Endothelial cell of umbilical vein (primary cell): Measurements from ENCODE around the gene EML3. TPM values are rescaled to one million over a fixed set of nuclear protein-coding genes. Genes with fewer than 3 reads are reported as not detected.

ENCODE experiments used
- BruUV-seq: library from RNA; stranded (reverse); fragments of 400-500 nt; replicated peaks from 2 replicates; lab custom pipeline; 2021; lab: Mats Ljungman, UMichigan
- CTCF ChIA-PET: fragments of 300-600, 350-600 bp; sonication (Branson Sonifier 250); formaldehyde crosslinking; loops from one replicate; lab custom pipeline; 2021; ENCODE audit warnings: antibody characterized with exemption, inconsistent platforms; lab: Charles Lee
- POLR2A ChIA-PET: fragments of 300-600, 350-600 bp; sonication (Branson Sonifier 250); formaldehyde crosslinking; loops from one replicate; lab custom pipeline; 2021; ENCODE audit warnings: antibody characterized with exemption, inconsistent platforms; lab: Charles Lee
- DNase-seq: peaks from one replicate; pipeline ENCODE4 v3.0.0-alpha.2; 2011; ENCODE audit warnings: low read depth, low spot score
- FAIRE-seq: peaks from 2 replicates; lab custom pipeline; 2011; peaks lifted over from hg19 to GRCh38; lab: Jason Lieb, UNC
- H2AFZ ChIP-seq: 2 replicates; pipeline ENCODE4 v1.6.0; 2012; ENCODE audit warnings: low read depth, low read length, control low read depth, inconsistent platforms
- H3K27ac ChIP-seq: 2 replicates; pipeline ENCODE4 v1.5.1; 2011; ENCODE audit warnings: low read depth, mild to moderate bottlenecking, control low read depth, low read length, moderate library complexity; ENCODE audit not compliant: insufficient read depth
- H3K27me3 ChIP-seq, 2 experiments: 2 replicates each; pipeline versions ENCODE4 v1.6.0 to v1.6.1; 2011; ENCODE audit warnings: low read length in 2 of 2, mixed read lengths in 1 of 2; ENCODE audit not compliant: control insufficient read depth in 2 of 2, insufficient read depth in 2 of 2
- H3K36me3 ChIP-seq, 2 experiments: 2 replicates in 1 of 2; 3 replicates in 1 of 2; pipeline ENCODE4 v1.5.1; 2011; ENCODE audit warnings: low read length in 2 of 2, mild to moderate bottlenecking in 1 of 2, moderate library complexity in 1 of 2; ENCODE audit not compliant: control insufficient read depth in 2 of 2, insufficient read depth in 2 of 2; ENCODE audit errors: extremely low read depth in 1 of 2
- H3K4me1 ChIP-seq: 3 replicates; pipeline ENCODE4 v1.5.1; 2011; ENCODE audit warnings: mild to moderate bottlenecking, low read length; ENCODE audit not compliant: control insufficient read depth, insufficient read depth; ENCODE audit errors: extremely low read depth
- H3K4me2 ChIP-seq: 2 replicates; pipeline ENCODE4 v1.6.1; 2011; ENCODE audit warnings: low read length, control low read depth, mixed read lengths; ENCODE audit not compliant: insufficient read depth
- H3K4me3 ChIP-seq, 3 experiments: fragments of 200-600 bp in 1 of 3; sonication (generic), shearing (Covaris generic) in 1 of 3; replicated peaks in 1 of 3; 2 replicates each; pipeline ENCODE4 v1.5.1; 2011 to 2016; ENCODE audit warnings: control low read depth in 3 of 3, low read length in 3 of 3, mild to moderate bottlenecking in 2 of 3, inconsistent platforms in 1 of 3, low read depth in 1 of 3, moderate library complexity in 1 of 3; ENCODE audit not compliant: insufficient read depth in 1 of 3
- H3K79me2 ChIP-seq: 2 replicates; pipeline ENCODE4 v1.6.0; 2012; ENCODE audit warnings: low read length, inconsistent platforms; ENCODE audit not compliant: control insufficient read depth, insufficient read depth
- H3K9ac ChIP-seq: replicated peaks from 2 replicates; pipeline ENCODE3; 2011; ENCODE audit warnings: low read length, control low read depth; ENCODE audit not compliant: insufficient read depth; ENCODE audit errors: extremely low read depth
- H3K9me1 ChIP-seq: replicated peaks from 3 replicates; pipeline ENCODE4 v1.6.0; 2011; ENCODE audit warnings: mild to moderate bottlenecking, low read length; ENCODE audit not compliant: control insufficient read depth, insufficient read depth; ENCODE audit errors: extremely low read depth
- H3K9me3 ChIP-seq: replicated peaks from 2 replicates; pipeline ENCODE4 v1.5.1; 2012; ENCODE audit warnings: low read length, inconsistent platforms; ENCODE audit not compliant: control insufficient read depth, insufficient read depth
- H4K20me1 ChIP-seq: replicated peaks from 2 replicates; pipeline ENCODE3; 2011; ENCODE audit warnings: mild to moderate bottlenecking, low read length; ENCODE audit not compliant: control insufficient read depth, insufficient read depth; ENCODE audit errors: extremely low read depth
- EZH2 ChIP-seq: IDR thresholded peaks from 2 replicates; pipeline ENCODE4 v1.6.1; 2012; ENCODE audit warnings: borderline replicate concordance, low read depth, mild to moderate bottlenecking, moderate library complexity, low read length, inconsistent platforms; ENCODE audit not compliant: severe bottlenecking
- FOS ChIP-seq: IDR thresholded peaks from 2 replicates; pipeline ENCODE4 v1.6.1; 2011; ENCODE audit warnings: mild to moderate bottlenecking, low read length, moderate library complexity, borderline replicate concordance; ENCODE audit not compliant: insufficient read depth
- GATA2 ChIP-seq: IDR thresholded peaks from 2 replicates; pipeline ENCODE4 v1.7.0; 2011; ENCODE audit warnings: low read depth, mild to moderate bottlenecking, moderate library complexity, mixed read lengths, low read length; ENCODE audit not compliant: insufficient read length, insufficient read depth
- JUN ChIP-seq: IDR thresholded peaks from 2 replicates; pipeline ENCODE4 v1.6.1; 2011; ENCODE audit warnings: borderline replicate concordance, low read depth; ENCODE audit not compliant: insufficient read length, insufficient read depth
- MYC ChIP-seq: IDR thresholded peaks from one replicate; pipeline ENCODE4 v1.6.1; 2011; ENCODE audit warnings: mild to moderate bottlenecking, low read depth, low read length
- POLR2A ChIP-seq: IDR thresholded peaks from 2 replicates; pipeline ENCODE4 v1.6.1; 2012; ENCODE audit warnings: low read depth, mild to moderate bottlenecking, control low read depth, low read length
- POLR2AphosphoS5 ChIP-seq: IDR thresholded peaks from 2 replicates; pipeline ENCODE4 v1.6.1; 2012; ENCODE audit warnings: low read depth, mild to moderate bottlenecking, control low read depth, low read length, moderate library complexity; ENCODE audit not compliant: insufficient read depth
- dilution Hi-C: fragments of 300-500 bp; cut with MboI; formaldehyde crosslinking; loops from one replicate; pipeline ENCODE4 v1.15.0; 2019; ENCODE audit warnings: low sequenced_read_pairs; ENCODE audit not compliant: extremely low pct_ligation_motif_present
- intact Hi-C: fragments of 100-400 bp; cut with micrococcal nuclease; formaldehyde crosslinking; loops from one replicate; pipeline ENCODE4 v1.10.0; 2022
- polyA plus RNA-seq, 4 experiments: library from polyadenylated mRNA; depleted of rRNA in 3 of 4; stranded (reverse) in 3 of 4; unstranded in 1 of 4; fragments of >200 nt; gene quantifications; 2 replicates each; pipeline versions ENCODE4 v1.2.1 to v1.2.3, GENCODE V29; 2011 to 2012; ENCODE audit warnings: missing spikeins in 1 of 4
- total RNA-seq: library from RNA; stranded (reverse); gene quantifications from 2 replicates; pipeline ENCODE4 v1.2.3, GENCODE V29; 2021
- TF ChIP-seq, protein P1 (sequence below): IDR thresholded peaks from 2 replicates; pipeline ENCODE4 v1.6.1; 2011; ENCODE audit not compliant: insufficient read depth, insufficient read length
- TF ChIP-seq, protein P2 (sequence below), 2 donors: IDR thresholded peaks; 1 replicate in 1 of 2; 2 replicates in 1 of 2; pipeline ENCODE4 v1.5.1; 2011; ENCODE audit warnings: low read length in 2 of 2, mild to moderate bottlenecking in 2 of 2, moderate library complexity in 2 of 2, control low read depth in 1 of 2, inconsistent platforms in 1 of 2, low read depth in 1 of 2; ENCODE audit not compliant: insufficient read depth in 1 of 2; ENCODE audit errors: extremely low read depth in 1 of 2

EML3 gene
- total and polyA plus RNA-seq, 2 donors (not counting 3 experiments of a cell fraction or from before 2014, with no cell fraction given), result 75.7 to 101 TPM

DNA sequence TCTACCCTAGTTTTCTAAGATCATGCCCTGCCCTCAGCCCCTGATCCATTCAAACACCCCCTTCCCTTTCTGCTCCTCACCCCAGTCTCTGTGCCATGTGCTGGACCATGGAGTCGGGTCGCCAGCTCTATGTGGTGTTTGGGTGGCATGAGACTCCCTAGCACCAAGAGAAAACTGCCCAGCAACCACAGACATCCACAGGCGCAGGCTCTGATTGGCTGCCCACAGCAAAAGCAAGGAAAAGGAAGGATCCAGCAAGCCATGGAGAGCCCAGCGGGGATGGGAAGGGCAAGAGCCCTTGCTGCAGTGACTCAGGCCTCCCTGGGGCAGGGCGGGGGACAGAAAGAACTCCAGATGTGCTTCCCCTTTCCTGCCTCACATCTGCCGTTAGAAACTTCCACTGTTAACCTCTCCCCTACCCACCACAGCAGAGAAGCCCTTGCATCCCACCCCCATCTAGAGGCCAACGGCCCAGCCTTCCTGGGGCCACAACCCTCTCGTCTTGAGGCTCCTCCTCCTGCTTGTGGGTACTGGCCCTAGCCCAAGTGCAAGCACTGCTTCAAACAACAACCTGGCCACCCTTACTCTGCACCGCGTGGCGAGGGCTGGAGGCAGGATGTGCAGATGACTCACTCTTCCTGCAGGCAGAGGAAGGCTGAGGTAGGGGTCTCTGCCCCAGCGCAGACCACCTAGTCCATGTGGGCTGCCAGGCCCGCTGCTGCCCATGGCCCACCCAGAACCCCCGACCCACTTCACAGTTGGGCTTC lies 56.3 kb downstream of the EML3 start:
- peak; percentile 98 for FAIRE-seq
- peaks cover 16% of the 10 kb centered on the region for H3K79me2 ChIP-seq

More for the DNA sequence above, 56.3 kb downstream of the EML3 start:
- POLR2A ChIA-PET, result interaction anchor here (0.6 to 3.8 kb wide), 7 partner anchors 9 to 285 kb away, joined by 3 to 13 read pairs (median 4); partner anchors contain the start of genes AHNAK, C11orf98, CSKMT and EEF1G
- Histone ChIP-seq H3K36me3 (peaks cover 15% of the 10 kb centered on the region in 2 experiments), H3K27ac (peak overlapping the region; percentile 56), H3K4me3 (peak overlapping the region in 1 of 3 experiments; percentile 6), H2AFZ (no peak overlapping the region), H3K9ac (peak overlapping the region; percentile 36), H3K9me3 (no peaks in the 10 kb centered on the region), H4K20me1 (no peaks in the 10 kb centered on the region), H3K4me1 (peaks cover 75% of the 10 kb centered on the region), H3K4me2 (peak overlapping the region; percentile 39), H3K27me3 (no peaks in the 10 kb centered on the region), H3K9me1 (no peaks in the 10 kb centered on the region)
- peak; percentile 94 for TF ChIP-seq POLR2AphosphoS5
- TF ChIP-seq EZH2, result no peak
- TF ChIP-seq FOS, result peak; percentile 80
- peak; percentile 80 for TF ChIP-seq POLR2A
- no peak for TF ChIP-seq GATA2
- TF ChIP-seq JUN, result peak; percentile 79
- TF ChIP-seq, protein P1, sequence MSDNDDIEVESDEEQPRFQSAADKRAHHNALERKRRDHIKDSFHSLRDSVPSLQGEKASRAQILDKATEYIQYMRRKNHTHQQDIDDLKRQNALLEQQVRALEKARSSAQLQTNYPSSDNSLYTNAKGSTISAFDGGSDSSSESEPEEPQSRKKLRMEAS, result peak; percentile 76
- TF ChIP-seq, protein P2, sequence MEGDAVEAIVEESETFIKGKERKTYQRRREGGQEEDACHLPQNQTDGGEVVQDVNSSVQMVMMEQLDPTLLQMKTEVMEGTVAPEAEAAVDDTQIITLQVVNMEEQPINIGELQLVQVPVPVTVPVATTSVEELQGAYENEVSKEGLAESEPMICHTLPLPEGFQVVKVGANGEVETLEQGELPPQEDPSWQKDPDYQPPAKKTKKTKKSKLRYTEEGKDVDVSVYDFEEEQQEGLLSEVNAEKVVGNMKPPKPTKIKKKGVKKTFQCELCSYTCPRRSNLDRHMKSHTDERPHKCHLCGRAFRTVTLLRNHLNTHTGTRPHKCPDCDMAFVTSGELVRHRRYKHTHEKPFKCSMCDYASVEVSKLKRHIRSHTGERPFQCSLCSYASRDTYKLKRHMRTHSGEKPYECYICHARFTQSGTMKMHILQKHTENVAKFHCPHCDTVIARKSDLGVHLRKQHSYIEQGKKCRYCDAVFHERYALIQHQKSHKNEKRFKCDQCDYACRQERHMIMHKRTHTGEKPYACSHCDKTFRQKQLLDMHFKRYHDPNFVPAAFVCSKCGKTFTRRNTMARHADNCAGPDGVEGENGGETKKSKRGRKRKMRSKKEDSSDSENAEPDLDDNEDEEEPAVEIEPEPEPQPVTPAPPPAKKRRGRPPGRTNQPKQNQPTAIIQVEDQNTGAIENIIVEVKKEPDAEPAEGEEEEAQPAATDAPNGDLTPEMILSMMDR (IDR thresholded peaks at IDR 0.05; ENCODE audit: extremely low read depth in 1 of 2, insufficient read depth in 1 of 2, low read depth in 1 of 2, low read length in 2 of 2), result no peak
- TF ChIP-seq MYC, result peak; percentile 99
- peak; percentile 94 for DNase-seq
- intact Hi-C loops (loop anchor here (1.0 kb wide), 1 partner anchor 10 kb away; the partner anchor contains the start of gene AHNAK), dilution Hi-C loops (no loop called here)
- CTCF ChIA-PET, result interaction anchor here (0.9 to 15.7 kb wide), 10 partner anchors 12 to 162 kb away, joined by 3 to 376 read pairs (median 6); partner anchors contain the start of genes AHNAK and B3GAT3
- BruUV-seq, result no TSS peak
